Embryonic facial prominence (tissue), 1 donor: ENCODE data around the gene TPPP.

Experiments used
- DNase-seq: peaks from one replicate; pipeline ENCODE4 v3.0.0-alpha.2; 2016; ENCODE audit errors: extremely low spot score

The TPPP gene

GRCh38 chr5:677131-678101 is 15.7 kb downstream of the TPPP start:
- no peak for DNase-seq

DNA sequence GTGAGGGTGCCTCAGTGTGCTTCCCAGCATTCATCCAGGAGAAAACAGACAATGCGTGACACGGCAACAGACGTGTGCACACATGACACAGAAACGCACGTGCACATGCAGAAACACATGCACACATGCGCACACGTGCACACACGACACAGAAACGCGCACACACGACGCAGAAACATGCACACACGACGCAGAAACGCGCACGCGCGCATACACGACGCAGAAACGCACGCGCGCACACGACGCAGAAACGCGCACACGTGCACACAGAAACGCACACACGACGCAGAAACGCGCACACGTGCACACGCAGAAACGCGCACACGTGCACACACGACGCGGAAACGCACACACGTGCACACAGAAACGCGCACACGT is 16.5 kb downstream of the TPPP start:
- no peak for DNase-seq

- no peak for DNase-seq
Measured at GRCh38 chr5:675871-676698, 17.1 kb downstream of the TPPP start.

- no peak for DNase-seq
Measured at GRCh38 chr5:675111-675870, 17.9 kb downstream of the TPPP start.

GRCh38 chr5:674630-675011 is 18.5 kb downstream of the TPPP start:
- no peak for DNase-seq

GRCh38 chr5:673831-674629 is 19.1 kb downstream of the TPPP start:
- DNase-seq, result no peak

DNA sequence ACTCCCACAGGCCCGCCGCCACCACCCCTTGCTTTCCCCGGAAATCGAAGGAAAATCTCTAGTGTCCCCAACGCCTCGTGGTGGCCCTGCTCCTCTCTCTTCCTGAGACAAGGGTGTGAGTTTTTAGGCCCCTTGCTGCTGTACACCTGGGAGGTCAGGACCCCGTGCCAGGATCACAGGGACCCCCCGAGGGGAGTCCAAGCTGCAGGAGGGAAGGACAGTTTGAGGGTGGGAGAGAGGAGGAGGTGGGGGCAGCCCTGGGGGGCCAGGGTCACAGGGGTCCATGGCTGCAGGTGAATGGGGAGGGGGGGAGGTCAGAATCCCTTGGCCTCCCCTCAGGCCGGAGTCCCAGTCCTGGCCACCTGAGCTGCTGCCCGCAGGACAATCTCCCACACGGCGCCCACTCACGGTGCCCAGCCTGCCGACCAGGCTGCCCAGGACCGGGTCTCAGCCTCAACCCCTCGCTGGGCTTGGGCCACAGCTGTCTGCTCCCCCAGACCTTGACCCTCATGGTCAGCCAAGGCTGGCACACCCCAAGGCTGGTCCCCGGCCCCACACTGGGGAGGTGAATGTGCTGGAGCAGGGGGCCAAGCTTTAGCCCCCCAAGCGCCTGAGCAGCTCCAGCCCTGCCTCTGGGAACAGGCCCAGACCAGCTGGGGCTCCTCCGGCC is 19.9 kb downstream of the TPPP start:
- no peak for DNase-seq

DNA sequence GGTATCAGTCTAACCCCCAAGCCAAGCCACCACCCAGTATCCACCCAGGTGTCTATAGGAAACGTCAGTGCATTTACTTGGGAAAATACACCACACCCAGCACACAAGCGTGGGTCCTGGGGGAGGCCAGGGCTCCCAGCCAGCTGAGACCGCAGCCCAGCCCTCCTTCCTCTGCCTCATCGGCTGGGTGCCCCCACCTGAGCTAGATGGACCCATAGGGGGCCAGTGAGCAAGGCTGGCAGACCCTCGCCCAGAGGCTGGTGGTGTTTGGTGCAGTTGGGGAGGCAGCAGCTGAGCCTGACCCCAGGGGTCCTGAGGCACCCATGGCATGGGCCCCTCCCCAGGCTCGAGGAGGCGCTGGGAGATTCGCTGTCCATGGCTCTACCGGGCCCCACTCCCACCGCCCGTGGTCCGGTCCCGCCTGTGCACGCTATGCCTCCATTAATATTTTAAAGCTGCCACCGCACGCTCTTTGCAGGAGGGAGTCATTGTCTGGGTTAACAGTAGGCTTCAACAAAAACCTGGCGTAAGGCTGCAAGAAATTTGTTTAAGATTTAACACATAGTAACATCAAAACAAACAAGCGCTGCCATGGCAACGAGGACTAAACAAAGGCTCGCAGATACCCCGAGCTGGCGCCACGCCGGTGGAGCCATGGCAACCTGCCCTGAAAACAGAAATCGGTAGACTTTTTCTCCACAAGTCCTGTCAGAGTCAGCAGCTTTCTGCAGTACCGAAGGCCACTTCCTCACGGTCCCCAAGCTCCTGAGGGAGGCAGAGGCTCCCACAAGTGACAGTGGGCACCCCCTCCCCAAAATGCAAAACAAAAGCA is 20.6 kb downstream of the TPPP start:
- DNase-seq, result peak; percentile 90

DNA sequence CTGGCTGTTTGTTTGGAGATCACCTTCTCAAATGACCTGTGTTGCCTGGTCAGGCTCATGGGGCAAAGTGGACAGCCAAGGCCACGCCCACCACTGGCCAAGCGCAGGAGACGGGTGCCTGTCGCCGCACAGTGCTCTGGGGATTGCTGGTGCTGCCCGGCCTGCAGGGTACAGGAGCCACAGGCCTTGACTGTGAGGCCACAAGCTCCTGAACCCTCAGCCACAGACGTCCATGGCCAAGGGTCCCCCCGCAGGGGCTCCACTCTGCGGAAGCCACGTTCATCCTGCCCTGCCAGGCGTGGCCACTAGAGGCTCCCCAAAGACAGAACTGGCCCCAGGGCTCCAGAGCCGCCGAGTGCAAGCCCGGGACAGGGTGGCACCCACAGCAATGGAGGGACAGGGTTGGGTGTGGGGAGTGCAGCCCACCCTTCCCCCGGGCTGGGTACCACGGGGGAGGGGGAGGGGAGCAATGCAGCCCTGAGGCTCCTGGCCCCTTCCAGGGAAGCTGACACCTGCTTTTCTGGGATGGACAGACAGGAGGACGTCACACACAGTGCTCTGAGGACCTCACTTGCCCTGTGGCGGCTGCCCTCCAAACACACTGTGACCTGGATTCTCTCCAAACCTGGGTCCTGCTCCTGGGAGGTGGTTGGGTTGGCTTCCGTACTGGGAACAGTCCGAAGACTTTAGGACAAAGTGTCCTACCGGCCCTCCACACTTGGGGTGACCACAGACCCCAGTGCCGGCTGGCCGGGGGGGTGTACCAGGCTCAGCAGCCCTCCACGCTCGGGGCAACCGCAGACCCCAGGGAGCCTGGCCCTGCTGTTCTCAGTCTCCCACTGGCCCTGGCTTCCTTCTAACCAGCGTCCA is 21.5 kb downstream of the TPPP start:
- DNase-seq, result peak; percentile 30

GRCh38 chr5:670396-671270 is 22.5 kb downstream of the TPPP start:
- no peak for DNase-seq

GRCh38 chr5:669842-670395 is 23.2 kb downstream of the TPPP start:
- no peak for DNase-seq

DNA sequence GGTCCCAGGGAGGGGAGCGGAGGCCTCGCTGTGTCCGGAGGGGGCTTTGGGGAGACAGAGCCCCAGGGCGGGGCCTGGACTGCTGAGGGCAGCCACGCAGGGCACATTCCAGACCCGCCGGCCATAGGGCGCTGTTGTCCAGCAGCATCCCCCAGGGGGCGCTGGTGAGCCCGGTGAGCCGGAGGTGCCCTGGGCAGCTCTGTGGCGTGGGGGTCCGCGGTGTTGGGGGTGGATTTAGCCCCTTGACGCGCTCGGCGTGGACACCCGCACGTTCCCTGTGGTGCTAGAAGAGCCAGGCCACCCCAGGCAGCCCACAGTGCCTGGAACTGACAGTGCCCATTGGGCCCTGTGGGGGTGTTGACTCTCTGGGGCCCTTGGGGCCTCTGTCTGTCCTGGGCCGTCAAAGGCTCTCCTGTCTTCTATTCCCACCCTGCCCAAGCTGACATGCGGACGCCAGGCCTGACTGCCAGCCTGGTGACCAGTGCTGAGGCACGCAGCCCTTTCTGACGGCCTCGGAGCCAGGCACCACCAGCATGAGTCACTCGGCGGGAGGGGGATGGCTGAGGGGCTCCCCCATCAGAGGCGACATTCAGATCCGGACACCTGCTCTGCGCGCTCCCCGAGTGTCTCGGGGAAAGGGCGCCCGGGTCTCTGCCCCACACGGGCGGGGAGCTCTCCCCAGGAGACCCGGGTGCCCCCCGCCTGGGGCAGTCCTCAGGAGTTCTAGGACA is 23.9 kb downstream of the TPPP start:
- DNase-seq, result no peak

GRCh38 chr5:668283-668995 is 24.7 kb downstream of the TPPP start:
- no peak for DNase-seq

GRCh38 chr5:666816-667498 is 26.2 kb downstream of the TPPP start:
- no peak for DNase-seq

DNA sequence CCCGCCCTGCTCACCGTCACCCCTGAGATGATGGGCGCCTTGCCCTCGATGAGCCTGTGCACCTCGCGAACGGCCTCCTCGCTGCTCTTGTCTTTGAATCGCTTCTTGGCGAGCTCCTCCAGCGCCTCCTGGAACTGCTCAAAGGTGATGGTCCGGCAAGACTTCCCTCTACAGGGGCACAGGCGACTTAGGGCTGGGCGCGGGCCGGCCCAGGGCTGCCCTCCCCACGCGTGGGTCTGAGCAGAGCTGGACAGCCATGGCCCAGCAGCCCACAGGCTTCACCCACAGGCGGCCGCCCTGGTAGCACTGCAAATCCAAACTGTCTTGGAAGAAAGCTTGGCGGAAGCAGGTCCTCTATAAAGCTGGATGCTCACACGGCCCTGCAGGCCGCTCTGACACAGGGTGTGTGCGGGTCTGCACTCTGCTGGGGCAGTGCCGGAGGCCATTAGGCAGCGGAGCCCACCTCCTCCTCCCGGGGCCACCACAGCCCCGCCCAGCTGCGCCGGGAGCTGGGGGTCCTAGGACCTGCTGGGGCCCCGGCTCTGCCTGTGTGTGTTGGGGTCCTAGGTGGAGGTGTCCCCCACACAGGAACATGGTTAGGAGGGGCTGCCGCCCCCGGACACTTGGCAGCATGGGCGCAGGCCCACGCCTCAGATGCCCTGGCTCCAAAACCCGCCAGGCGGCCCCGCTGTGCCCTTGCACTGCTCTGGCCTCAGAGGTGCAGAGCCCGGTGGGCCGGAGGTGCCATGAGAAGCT is 27.0 kb downstream of the TPPP start:
- DNase-seq, result no peak
